ENCODE results near the gene GATB.

GATB gene

DNA sequence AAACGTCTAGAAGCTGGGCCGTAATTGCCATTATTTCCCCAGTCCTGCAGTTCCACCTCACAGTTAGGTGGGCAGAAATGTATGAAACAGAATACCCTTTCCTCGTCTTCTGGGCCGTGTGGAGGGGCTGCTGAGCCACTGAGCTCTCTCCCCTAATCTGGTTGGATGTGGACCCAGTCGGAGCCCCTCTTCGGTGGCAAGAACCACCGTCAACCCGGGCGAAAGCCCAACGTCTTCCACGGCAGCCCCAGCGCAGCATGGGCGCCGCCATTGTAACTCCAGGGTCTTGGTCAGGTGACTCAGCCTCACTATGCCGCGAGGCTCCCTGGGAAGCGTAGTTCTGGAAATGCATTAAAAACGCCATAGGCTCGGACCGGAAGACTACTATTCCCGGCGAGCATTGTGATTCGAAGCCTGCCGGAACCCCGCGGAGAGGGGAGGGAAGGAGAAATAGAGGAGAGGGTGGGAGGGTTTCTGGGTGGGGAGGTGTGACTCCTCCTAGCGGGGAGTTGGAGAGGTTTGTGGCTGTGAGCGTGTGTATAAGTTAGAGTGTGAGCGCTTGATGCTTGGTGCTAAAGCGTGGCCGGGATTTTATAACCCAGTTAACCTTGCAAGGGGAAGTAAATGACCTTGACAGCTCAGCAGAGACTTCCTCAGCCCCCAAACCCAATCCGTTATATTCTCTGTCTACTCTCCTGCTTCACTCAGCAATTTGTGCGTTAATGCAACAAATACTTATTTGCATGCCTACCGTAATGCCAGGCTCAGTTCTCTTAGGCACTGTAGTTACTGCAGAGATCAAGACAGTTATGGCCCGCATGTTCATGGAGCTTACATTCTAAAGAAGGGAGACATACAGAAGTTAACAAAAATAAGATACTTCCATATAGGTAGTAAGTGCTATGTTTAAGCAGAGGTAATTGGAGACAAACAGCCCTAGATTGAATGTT, at the start of gene GATB:
GATB (minus strand) TSS at position 296 of the 950 bp plus-strand sequence; CDS start at position 271, 25 bp downstream.
- DNase-seq: peak; percentile 93

GRCh38 chr4:151810476-151810875, 49.7 kb upstream of the GATB start:
- DNase-seq: no peak

DNA sequence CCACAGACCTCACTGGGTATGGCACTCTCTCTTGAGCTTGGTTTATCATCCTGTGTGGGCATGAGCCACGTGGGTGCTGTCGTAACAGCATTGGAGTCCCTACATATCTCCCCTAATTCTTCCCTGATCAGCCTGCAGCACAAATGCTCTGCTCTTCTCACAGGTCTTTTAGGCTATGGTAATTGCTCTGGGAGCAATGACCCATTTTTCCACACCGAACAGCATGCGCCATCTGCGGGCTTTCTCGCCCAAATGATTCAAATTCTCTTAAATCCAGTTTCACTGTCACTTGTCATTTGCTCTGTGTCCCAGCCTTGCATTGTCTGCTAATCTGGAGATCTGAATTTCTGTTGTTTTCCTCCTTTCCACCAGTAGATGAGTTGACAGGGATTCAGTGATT, 48.9 kb upstream of the GATB start:
- no peak for DNase-seq

GRCh38 chr4:151808542-151808941, 47.7 kb upstream of the GATB start:
- no peak for DNase-seq

GRCh38 chr4:151808120-151808529, 47.3 kb upstream of the GATB start:
- no peak for DNase-seq

GRCh38 chr4:151807220-151807619, 46.4 kb upstream of the GATB start:
- DNase-seq: no peak

DNA sequence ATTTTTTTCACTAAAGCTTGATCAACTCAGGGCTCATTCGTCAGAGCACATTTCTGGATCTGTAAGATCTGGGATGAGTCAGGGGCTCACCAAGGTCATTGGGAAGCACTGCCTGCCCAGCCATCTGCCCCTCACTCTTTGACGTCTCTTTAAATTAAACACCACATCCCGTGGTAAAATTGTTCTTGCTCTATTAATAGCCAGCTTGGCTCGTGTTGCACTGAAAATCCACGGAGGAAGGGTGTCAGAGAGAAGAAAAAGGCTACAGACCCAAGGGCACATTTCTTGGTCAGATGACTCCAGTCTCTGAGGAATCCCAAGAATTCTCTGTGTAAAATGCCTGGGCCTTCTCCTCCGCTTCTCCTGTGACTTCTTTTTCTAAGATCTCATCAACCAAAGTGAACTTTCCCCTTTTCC, 45.7 kb upstream of the GATB start:
- no peak for DNase-seq

- DNase-seq: no peak
These were observed 44.0 kb upstream of the GATB start for GRCh38 chr4:151804821-151805220.

DNA sequence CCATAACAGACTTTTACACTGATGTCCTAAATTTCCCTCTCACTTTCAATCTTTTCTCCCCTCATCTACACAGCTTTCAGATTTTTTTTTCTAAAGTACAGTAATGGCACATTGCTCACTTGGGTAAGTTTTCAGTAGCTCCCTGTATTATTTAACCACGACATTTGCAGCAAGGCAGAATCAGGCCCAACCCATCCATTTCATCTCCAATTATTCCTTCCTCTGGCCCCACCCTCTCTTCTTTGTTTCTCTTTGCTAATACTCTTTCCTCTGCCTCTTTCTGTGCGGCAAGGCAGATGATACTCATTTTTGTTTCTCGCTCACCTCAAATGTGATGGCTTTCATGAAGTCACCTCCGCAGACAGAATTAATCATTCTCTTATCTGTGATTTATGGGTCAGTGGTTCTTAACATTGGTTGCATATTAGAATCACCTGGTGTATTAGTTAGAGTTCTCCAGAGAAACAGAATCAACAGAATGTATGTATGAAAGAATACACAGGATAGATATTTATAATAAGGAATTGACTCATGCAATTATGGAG, 43.4 kb upstream of the GATB start:
- DNase-seq: no peak

DNA sequence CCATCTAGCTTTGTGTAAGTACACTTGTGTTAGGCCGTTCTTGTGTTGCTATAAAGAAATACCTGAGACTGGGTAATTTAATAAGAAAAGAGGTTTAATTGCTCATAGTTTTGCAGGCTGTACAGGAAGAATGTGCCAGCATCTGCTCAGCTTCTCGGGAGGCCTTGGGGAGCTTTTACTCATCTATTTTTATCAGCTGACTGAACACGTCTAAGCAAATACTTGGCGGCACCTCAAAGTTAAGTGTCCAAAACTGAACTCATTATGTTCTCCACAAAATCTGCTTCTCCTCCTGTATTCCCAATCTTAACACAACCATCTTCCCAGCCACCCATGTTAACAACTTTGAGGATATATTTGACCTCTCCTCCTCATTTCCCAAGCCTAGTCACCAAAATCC, 42.4 kb upstream of the GATB start:
- DNase-seq: no peak

DNA sequence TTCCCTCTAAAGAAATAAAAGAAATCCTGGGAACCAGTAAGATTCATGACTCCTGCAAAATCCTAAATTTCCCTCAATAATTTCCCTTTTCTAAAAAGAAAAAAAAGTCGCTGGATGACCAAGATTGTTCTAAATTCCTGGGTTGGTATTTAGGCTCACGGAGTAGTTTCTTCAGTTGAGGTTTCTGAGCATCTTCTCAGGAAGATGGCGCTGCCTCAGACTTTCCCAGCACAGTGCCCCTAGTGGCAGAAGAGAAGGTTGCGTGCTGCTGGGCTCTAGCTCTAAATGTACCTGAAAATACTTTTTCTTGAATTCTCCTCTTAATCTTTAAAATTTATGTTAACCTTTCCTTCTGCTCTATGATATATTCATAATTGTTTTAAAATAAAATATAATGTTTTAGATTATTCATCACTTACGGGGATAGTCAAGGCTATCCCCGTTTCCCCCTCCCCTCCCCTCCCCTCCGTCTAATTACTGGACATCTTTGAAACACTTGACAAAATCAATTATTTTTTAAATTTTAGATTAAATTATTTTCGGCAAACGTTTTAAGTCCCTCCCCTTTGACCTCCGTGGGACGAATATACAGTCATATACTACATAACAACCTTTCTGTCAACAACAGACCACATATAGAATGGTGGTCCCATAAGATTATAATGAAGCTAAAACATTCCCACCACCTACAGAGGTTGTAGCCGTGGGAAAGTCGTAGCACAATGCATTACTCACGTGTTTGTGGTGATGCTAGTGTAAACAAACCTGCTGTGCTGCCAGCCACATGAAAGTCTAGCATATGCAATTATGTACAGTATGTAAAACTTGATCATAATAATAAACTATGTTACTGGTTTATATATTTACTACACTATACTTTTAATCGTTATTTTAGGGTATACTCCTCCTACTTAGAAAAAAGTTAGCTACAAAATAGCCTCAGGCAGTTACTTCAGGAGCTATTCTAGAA, 41.0 kb upstream of the GATB start:
- DNase-seq: peak; percentile 61

GRCh38 chr4:151799417-151800012, 38.7 kb upstream of the GATB start:
- DNase-seq: no peak

DNA sequence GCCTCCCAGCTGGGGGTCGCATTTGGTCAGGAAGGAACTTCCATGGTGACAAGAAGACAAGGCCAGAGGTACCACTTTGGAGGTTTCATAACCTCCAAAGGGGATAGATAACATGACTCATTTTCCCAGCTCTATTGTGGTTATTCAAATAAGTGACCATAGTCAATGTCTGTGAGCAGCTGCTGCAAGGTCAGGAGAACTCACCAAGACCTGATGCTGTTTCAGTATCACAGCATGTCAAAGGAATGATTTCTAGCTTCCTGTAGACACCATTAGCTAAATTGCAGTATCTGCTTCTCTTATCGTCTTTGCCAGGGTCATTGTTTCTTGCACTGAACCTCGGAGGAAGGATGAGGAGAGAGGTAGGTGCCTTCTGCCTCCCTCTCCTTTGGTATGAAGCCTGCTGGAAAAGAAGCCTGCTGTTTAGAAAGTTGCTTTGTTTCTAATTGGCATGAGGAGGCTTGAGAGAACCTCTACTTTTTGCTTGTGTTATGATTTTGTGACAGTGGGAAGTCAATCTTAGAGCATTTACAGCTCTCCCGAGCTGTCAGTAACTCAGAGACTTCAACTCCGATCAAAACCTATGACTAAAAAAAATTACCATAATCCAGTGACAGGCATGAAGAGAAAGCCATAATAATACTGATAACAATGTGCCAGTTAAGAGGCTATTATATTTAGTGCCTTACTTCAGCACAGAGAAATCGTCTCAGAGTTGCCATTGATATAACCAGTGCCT, 38.0 kb upstream of the GATB start:
- DNase-seq: no peak

GRCh38 chr4:151797853-151798252, 37.0 kb upstream of the GATB start:
- no peak for DNase-seq

DNA sequence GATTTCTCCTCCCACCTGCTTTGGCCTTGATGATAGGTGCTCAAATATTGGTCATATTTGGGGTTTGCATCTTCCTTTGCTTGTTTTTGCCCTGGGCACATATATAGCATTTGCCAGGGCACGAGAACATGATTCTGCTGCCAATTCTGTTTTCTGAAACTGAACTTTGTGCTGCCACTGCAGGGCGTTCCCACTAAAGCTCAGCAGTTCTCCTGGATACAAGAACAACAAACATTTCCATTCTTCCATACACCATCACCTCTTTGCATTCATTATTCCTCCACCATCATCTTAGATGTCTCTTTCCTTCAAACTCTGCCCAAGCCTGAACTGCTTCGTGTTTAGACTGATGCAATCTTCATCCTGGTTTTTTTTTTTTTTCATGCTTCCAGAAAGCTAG, 36.3 kb upstream of the GATB start:
- no peak for DNase-seq

- no peak for DNase-seq
These were observed 35.3 kb upstream of the GATB start for GRCh38 chr4:151796106-151796505.

DNA sequence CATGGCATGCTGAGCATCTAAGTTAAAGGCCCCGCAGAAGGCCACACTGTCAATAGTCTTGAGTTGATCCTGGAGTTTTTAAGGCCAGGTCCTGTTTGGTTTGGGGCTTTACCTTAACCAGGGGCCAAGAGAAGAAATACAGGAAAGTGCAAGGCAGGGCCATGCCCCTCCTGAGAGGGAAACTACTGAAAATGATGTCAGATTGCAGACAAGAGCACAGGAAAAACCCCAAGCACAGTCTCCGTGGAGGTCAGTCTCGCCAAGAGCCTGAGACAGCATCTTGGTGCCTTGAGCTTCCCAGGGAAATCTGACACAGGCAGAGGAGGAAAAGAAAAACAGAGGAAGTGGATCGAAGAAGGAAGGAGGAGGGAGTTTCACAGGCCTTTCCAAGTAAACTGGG, 32.2 kb upstream of the GATB start:
- DNase-seq: no peak

DNA sequence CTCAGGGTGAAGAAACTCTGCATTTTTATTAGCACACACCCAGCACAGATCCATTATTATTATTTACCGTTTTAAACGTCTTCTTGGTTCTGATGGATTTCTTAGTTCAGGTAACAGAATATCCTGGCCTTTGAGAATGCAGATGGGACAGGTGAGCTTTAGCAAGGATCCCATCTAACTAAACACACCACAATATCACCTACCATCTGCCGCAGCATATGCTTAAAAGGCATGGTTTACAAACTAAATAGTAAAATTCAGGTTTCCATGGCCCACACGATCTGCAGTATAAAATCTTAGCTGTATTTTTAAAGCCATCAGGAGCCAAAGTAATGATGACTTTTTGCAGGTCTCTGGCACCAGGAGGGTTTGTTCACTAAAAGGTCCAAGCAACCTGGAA, 31.7 kb upstream of the GATB start:
- DNase-seq: no peak

GRCh38 chr4:151788021-151788420, 27.2 kb upstream of the GATB start:
- no peak for DNase-seq

DNA sequence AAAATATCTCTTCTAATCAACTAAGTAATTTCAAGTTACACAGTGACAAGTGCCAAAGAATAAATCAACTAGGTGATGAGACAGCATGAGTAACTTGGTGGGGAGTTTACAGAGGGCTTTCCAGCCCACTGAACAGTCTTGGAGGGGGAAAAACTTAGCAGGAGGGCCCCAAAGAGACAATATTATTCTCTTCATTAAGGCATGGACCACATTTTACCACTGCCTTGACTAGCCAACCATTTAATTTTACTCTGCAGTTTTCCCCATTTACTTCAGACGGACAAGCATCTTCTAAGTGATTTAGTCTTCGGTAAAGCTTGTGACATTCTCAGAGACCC, 25.3 kb upstream of the GATB start:
- DNase-seq: no peak

- no peak for DNase-seq
These were observed 24.8 kb upstream of the GATB start for GRCh38 chr4:151785484-151786157.

- no peak for DNase-seq
These were observed 23.9 kb upstream of the GATB start for GRCh38 chr4:151784706-151785105.
